HG03439 (cell line): Measurements from ENCODE around the gene RPSA.
"Not testable (repeated sequence)": the region's sequence is repeated elsewhere in the genome, so short reads cannot be mapped to it uniquely, and the experiment has no call there.

Experiments
- ATAC-seq: cut with Tn5 transposase; IDR thresholded peaks from one replicate; pipeline ENCODE4 v1.9.1; 2021; ENCODE audit warnings: mild to moderate bottlenecking, moderate library complexity; ENCODE audit not compliant: unreplicated experiment

The RPSA gene

GRCh38 chr3:39406368-39407258, at the start of gene RPSA:
TSS of gene RPSA (plus strand) at chr3:39406720. CDS start at chr3:39407654, 934 bp downstream.
- peak; percentile 95 for ATAC-seq

DNA sequence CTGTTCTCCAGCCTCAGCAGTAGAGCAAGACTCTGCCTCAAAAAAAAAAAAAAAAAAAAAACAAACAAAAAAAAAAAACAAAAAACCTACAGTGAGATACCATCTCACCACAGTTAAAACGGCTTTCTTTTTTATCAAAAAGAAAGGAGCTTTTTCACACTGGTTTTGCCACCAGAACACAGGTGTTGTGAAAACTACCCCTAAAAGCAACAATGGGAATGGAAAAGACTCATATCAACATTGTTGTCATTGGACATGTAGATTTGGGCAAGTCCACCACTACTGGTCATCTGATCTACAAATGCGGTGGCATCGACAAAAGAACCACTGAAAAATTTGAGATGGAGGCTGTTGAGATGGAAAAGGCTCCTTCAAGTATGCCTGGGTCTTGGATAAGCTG, 48.2 kb upstream of the RPSA start:
- ATAC-seq = no peak

DNA sequence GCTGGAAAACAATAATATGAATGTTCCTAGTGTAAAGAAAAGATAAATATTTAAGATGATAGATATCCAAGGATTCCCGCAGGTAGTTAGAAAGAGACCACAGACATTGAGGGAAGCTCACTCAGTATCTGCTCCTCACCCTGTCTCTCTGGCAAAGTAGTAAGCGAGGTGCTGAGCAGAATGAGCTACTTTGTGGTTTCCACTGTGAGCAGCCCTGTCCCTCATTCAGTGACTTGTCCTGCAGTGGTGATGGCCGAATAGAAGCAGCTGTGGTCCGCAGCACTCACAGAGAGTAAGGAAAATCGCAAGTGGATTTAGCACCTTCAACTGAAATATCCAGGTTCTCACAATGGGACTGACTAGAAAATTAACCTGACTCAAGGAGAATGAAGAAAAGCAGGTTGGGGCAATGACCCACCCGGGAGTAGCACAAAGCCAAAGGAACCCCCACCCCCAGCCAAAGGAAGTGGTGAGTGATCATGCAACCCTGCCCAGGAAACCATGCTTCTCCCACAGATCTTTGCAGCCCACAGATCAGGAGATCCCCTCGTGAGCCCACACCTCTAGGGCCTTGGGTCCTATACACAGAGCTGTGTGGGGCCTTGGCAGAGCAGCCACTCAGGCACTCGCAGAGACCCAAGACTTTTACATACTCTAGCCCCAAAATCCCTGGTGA, 45.1 kb upstream of the RPSA start:
- ATAC-seq = no peak

- ATAC-seq = no peak
Observed at GRCh38 chr3:39362192-39362591, 44.3 kb upstream of the RPSA start.

DNA sequence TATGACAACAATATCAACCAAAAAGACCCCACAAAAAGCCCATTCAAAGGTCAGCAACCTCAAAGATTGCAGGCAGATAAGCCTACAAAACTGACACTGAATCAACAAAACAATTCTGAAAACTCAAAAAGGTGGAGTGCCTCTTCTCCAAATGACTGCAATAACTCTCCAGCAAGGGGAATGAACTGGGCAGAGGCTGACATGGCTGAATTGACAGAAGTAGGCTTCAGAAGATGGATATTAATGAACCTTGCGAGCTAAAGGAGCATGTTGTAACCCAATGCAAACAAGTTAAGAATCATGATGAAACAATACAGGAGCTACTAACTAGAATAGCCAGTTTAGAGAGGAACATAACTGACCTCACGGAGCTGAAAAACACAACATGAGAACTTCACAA, 43.7 kb upstream of the RPSA start:
- no peak for ATAC-seq

- ATAC-seq = not testable (repeated sequence)
Observed at GRCh38 chr3:39370450-39370849, 36.1 kb upstream of the RPSA start.

- no peak for ATAC-seq
Observed at GRCh38 chr3:39372833-39373232, 33.7 kb upstream of the RPSA start.

DNA sequence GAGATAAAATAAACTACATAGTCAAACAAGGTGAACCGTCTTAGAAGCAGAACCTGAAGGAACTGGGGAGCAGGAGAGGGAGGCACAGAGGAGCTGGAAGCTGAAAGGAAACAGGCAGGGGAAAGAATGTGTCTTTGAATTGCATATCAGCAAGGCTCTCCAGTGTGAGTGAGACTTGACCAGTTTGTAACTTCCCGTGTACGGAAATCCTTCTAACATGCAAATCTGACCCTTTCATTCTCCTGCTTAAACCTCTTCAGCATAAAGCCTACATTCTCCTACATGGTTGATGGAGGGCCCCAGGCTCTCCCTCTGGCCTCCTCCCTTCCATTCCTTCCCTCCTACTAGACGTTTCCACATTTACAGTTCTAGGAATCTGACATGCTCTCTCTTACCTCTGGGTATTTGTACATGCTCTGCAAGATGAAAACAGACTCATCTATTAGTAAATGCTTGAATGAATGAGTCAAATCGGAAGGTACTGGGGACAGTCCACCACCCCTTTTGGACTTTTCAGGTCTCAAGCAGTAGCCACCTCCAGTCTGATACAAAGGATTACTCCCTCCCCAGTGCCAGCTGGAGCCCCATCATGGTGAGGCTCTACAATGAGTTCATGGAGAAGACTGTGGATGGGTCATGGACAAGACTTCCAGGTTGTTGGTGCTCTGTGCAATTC, 29.4 kb upstream of the RPSA start:
- no peak for ATAC-seq

DNA sequence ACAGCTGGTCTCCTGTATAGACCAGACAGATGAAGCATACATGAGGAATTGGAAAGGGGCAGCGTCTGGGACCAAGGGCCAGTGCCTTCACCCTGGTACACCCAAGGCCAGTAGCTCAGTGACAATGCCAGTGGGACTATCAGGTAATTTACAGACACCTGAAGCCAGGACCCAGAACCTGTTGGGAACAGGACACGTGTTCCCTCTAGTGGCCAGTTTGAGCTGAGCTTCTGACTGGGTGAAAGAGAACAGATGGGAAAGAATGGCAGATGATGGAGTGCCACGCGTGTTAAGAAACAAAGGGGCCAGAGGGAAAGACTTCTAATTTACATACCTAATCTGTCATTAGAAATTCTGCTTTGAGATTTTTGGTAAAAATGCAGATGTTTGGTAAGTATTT, 28.4 kb upstream of the RPSA start:
- peak; percentile 67 for ATAC-seq

GRCh38 chr3:39378957-39379777, 27.4 kb upstream of the RPSA start:
- ATAC-seq = no peak

DNA sequence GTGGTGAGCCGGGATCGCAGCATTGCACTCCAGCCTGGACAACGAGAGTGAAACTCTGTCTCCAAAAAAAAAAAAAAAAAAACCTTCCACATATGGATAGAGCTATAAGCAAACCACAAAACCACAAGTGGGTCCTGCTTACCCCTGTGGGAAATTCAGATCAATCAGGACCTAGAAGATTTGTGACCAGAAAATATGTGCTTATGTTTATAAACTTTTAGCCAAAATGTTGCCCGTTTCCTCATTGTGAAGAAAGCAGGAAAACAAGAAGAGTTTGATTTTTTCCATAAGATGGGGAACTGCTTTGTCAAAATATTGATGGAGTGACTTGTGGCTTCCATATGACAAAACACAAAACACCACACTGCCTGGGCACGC, 26.8 kb upstream of the RPSA start:
- no peak for ATAC-seq

DNA sequence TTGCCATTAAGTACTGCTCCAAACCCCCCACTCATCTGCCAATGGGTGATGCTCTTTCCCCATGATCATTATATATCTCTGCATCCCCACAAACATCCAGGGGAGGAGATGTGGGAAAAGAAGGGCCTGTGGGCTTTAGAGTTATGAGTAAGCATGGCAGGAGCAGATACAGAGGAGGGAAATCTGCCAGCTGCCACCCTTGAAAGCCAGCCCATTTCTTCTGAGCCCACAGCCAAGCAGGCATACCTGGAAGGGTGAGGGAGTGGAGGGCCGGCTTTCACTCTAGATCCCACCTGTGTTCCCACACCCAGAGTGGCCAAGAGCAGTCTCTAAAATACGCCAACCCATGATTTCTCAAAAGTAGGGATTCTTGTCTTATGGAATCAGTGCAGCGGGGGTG, 25.1 kb upstream of the RPSA start:
- ATAC-seq = no peak

- ATAC-seq = peak; percentile 75
Observed at GRCh38 chr3:39383045-39383880, 23.3 kb upstream of the RPSA start, which contains the start of gene SLC25A38. TSS of gene SLC25A38 (plus strand) at chr3:39383370. CDS start at chr3:39383725, 355 bp downstream.

DNA sequence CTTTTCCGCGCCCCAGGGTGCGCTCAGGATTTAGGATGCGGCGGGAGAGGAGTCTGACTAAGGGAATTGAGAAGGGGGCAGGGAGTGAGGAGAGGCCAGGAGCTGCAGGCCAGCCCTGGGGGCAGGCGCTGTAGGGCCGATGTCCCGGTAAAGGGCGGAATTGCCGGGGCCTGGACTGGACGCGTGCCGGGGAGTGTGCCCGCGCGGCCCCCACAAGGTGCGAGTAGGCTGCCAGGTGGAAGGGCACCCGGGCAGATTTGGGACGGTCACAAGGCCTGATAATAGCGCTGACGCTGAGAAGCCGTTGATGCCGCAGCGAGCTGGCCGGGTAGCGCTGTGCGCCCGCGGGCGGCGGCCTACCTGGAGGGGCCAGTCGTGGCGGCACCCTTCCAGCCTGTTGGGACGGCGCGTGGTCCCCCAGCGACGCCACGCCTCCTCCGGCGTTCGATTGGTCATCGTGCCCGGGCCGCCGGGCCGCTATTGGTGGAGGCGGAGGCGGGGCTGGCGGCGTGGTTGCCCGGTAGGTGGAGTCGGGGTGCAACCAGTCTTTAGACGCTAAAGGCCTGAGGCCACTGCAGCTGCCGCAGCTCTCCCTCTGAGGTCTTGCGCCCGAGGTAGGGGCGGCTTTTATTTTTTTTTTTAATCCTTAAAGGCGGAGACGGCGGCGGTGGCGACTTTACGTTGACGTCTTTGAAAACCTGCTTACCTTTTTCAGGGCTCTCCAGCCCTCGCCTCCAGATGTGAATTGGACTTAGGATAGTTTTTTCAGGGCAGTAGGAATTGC, 22.4 kb upstream of the RPSA start:
- peak; percentile 80 for ATAC-seq

DNA sequence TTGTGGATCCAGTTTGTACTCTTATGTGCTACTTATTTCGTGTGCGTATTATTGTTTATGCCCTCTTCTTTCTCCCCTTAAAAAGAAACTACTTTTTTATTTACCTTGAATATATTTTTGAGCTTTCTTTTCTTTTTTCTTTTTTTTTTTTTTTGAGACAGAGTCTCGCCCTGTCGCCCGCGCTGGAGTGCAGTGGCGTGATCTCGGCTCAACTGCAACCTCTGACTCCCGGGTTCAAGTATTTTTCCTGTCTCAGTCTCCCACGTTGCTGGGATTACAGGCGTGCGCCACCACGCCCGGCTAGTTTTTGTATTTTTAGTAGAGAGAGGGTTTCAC, 21.9 kb upstream of the RPSA start:
- ATAC-seq = no peak

DNA sequence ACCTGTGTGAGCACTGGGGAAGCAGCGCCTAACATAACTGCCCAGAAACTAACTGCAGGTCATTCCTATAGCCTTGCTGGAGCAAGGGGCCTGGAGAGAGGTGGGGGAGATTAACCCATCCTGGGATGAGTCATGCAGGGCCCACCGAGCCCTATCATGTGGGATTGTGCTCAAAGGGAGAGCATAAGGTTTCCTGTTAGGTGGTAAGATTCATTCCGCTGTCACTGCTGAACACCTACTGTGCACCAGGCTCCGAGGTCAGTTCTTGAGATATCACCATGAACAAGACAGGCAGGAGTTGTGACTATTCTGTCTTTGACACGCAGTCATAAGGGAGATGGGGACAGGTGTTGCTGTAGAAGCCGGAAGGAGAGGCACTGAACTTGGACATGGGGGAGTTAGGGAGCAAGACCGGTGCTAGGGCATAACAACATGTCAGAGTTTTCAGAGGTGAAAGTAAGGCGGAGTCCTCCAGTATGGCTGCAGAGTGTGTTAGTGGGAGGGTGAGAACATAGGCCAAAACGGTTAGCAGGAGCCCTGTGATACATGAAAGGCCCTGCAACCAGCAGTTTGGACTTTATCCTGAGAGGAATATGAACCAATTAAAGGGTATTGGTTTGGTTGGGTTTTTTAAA, 20.9 kb upstream of the RPSA start:
- no peak for ATAC-seq

GRCh38 chr3:39386318-39386717, 20.2 kb upstream of the RPSA start:
- no peak for ATAC-seq

DNA sequence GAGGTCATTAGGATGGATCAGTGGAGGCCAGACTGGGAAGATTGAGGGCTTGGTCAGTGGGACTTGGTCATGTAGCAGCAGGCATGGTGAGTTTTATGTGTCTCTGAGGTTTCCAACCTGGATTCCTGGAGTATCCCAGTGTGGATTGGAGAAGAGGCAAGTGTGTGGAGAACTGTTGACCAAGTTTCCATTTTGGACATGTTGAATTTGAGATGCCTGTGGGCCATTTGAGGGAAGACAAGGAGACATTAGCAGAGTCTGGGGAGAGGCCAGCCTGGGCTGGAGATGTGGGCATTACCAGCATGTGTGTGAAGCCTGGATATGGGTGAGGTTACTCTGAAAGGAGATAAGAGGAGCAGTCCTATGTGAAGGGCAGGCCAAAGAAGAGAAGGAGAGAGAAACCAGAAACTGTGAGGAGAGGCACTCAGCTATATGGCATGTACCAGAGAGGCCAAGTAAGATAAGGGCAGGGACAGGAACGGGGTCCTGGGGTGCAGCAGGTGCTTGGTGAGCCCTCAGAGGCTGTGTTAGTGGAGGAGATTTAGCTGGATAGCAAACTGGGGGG, 19.0 kb upstream of the RPSA start:
- ATAC-seq = no peak
